Thyroid gland (tissue), 4 donors: ENCODE results near the gene PADI6. TPM values are rescaled to one million over a fixed set of nuclear protein-coding genes. Genes with fewer than 3 reads are reported as not detected.
A peak's percentile ranks its signal among the peaks of the same experiment; 100 is the strongest.

Source experiments
- DNase-seq, 2 donors: peaks; one replicate each; pipeline ENCODE4 v3.0.0-alpha.2; 2019
- H3K27ac ChIP-seq, 3 donors: fragments of 200-600 bp; sonication (generic); 1 replicate in 2 of 3; 2 replicates in 1 of 3; pipeline ENCODE4 v1.5.1; 2016 to 2019; ENCODE audit warnings: mild to moderate bottlenecking in 1 of 3, moderate library complexity in 1 of 3
- H3K27me3 ChIP-seq: fragments of 200-600 bp; sonication (generic); one replicate; pipeline ENCODE4 v1.5.1; 2019
- H3K36me3 ChIP-seq, 2 donors: fragments of 200-600 bp; sonication (generic); one replicate each; pipeline ENCODE4 v1.5.1; 2016 to 2019
- H3K4me1 ChIP-seq, 2 donors: fragments of 200-600 bp; sonication (generic); one replicate each; pipeline ENCODE4 v1.5.1; 2017 to 2019
- H3K4me3 ChIP-seq, 3 donors: fragments of 200-600 bp; sonication (generic); replicated peaks in 1 of 3; 1 replicate in 2 of 3; 2 replicates in 1 of 3; pipeline ENCODE4 v1.5.1; 2016; ENCODE audit warnings: mild to moderate bottlenecking in 1 of 3
- H3K9me3 ChIP-seq: fragments of 200-600 bp; sonication (generic); one replicate; pipeline ENCODE4 v1.5.1; 2017
- POLR2A ChIP-seq, 2 donors: fragments of 450-650 bp; IDR thresholded peaks; one replicate each; pipeline ENCODE4 v1.6.1; 2017; ENCODE audit warnings: antibody characterized with exemption in 2 of 2, mild to moderate bottlenecking in 2 of 2, moderate library complexity in 1 of 2
- WGBS, 2 donors: methylation state at CpG; one replicate each; pipeline ENCODE4 v1.1.5; 2017; 5-methylcytosine and 5-hydroxymethylcytosine counted together
- intact Hi-C: fragments of 100-400 bp; cut with DNase I; formaldehyde crosslinking; loops from one replicate; pipeline ENCODE4 v1.15.1; 2023
- total RNA-seq, 4 donors: library from RNA; depleted of rRNA; stranded (reverse); fragments of >200 nt; gene quantifications; one replicate each; pipeline ENCODE4 v1.2.3, GENCODE V29; 2016
- TF ChIP-seq, protein P1 (sequence below), 6 experiments: fragments of 200-600 bp in 3 of 6; fragments of 450-650 bp in 3 of 6; sonication (generic) in 3 of 6; IDR thresholded peaks; one replicate each; pipeline ENCODE4 v1.5.1; 2016 to 2019; ENCODE audit warnings: antibody characterized with exemption in 6 of 6, mild to moderate bottlenecking in 2 of 6, inconsistent platforms in 1 of 6, moderate library complexity in 1 of 6

Gene PADI6
- total RNA-seq, 4 donors from 2014 or later, result not detected

DNA sequence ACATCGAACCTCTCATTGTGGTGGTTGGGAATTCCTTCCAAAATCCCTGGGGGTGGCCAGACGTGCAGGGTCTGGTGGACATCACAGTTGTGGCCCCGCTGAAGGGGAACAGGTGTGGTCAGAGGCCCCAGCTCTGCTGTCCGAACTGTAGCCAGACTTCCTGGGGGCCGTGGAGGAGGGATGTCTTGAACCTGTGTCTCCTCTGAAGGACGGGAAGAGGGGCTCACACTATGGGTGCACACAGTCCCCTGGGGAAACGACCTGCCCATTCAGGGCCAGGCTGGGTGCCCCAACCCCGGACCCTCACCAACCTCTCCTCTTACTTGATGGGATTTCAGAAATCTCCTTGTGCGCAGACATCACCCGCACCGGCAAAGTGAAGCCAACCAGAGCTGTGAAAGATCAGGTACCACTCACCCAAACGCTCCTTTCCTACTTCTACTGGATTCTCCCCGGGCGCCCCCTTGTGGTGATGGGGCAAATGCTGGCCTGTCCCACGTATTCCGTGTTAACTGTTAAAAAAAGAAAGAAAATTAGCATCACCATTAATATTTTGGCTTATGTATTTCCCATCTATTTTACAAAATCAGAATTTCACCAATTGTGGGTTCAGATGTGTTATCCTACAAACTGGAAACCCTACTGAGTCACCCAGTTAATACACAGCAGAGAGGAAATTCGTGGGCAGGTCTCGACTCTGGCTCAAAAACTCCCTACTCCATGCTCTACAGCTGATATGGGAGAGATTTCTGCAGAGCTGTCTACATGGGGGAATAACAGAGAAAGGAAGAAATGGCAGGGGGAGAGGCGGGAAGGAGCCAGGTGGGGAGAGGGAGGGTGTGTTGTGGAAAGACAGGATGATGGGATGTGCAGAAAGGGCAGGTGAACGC is 35.9 kb upstream of the PADI6 start:
- no peaks in the 10 kb centered on the region for H3K4me1 ChIP-seq
- H3K9me3 ChIP-seq, result no peaks in the 10 kb centered on the region
- intact Hi-C loops, result no loop called here
- TF ChIP-seq, protein P1, sequence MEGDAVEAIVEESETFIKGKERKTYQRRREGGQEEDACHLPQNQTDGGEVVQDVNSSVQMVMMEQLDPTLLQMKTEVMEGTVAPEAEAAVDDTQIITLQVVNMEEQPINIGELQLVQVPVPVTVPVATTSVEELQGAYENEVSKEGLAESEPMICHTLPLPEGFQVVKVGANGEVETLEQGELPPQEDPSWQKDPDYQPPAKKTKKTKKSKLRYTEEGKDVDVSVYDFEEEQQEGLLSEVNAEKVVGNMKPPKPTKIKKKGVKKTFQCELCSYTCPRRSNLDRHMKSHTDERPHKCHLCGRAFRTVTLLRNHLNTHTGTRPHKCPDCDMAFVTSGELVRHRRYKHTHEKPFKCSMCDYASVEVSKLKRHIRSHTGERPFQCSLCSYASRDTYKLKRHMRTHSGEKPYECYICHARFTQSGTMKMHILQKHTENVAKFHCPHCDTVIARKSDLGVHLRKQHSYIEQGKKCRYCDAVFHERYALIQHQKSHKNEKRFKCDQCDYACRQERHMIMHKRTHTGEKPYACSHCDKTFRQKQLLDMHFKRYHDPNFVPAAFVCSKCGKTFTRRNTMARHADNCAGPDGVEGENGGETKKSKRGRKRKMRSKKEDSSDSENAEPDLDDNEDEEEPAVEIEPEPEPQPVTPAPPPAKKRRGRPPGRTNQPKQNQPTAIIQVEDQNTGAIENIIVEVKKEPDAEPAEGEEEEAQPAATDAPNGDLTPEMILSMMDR (IDR thresholded peaks at IDR 0.05), result peak in 5 of 6 experiments; percentile 31 to 67 (median 53)
- TF ChIP-seq POLR2A (IDR thresholded peaks at IDR 0.05), result no peak
- no peak overlapping the region for H3K4me3 ChIP-seq
- H3K27ac ChIP-seq, result no peak overlapping the region
- no peaks in the 10 kb centered on the region for H3K36me3 ChIP-seq
- 23 to 30% methylated on average over 13 to 19 of the region's 20 CpGs for WGBS, 2 donors
- DNase-seq, result peak; percentile 42 to 58
- H3K27me3 ChIP-seq, result no peaks in the 10 kb centered on the region

DNA sequence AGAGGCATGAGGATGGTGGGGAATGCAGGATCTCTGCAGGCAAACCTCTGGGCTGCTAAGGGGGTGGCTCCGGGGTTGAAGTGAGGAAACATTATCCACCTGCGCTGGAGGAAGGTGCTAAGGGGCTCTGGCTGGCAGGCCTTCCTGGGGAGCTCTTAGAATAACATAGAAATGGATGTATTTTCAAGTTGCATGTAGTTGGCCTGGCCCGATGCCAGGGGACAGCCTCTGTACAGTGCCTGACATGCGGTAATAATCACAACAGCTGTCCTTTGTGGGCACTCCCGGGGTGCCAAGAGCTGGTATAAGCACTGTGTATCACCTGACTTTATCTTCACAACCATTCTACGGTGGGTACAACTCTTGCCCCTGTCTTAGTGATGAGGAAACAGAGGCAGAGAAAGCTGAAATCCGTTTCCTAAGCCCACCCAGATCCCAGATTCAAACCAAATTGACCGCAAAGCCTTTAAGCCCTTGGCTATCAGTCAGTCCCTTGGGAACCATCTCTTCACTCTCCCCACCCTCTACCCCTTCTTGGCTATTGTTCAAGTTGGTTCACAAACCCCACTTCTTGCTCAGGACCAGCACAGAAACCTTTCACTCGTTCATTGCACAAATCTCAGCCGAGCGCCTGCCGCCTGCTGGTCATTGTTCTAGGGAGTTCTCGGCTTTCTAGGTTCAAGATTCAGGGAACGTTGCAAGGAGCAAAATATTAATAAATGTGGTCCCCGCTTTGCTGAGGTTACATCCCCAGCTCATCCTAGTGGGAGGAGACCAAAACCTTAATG is 33.1 kb upstream of the PADI6 start:
- DNase-seq, result no peak
- 65 to 67% methylated on average over 15 of the region's 15 CpGs for WGBS, 2 donors
- TF ChIP-seq POLR2A (IDR thresholded peaks at IDR 0.05), result no peak
- TF ChIP-seq, protein P1 (IDR thresholded peaks at IDR 0.05), result no peak

DNA sequence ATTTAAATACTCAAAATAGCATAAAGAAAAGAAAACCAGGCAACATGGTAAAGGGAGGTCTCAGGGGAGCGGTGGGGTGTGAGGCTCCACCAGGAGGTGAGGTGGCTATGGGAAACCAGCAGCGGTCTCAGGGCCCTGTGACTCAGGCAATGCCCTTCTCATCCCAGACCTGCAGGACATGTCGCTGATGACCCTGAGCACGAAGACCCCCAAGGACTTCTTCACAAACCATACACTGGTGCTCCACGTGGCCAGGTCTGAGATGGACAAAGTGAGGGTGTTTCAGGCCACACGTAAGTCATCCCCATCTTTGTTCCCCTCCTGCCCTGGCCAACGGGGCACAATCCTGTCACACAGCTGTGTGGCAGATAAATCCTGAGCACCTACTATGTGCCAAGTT is 32.5 kb upstream of the PADI6 start:
- TF ChIP-seq, protein P1 (IDR thresholded peaks at IDR 0.05), result no peak
- TF ChIP-seq POLR2A (IDR thresholded peaks at IDR 0.05), result no peak
- intact Hi-C loops, result no loop called here
- WGBS, 2 donors, result 78% methylated on average over 6 to 7 of the region's 7 CpGs

More for the DNA sequence above, 33.1 kb upstream of the PADI6 start:
- H3K27me3 ChIP-seq, result no peaks in the 10 kb centered on the region
- intact Hi-C loops, result no loop called here
- H3K36me3 ChIP-seq, result no peaks in the 10 kb centered on the region
- no peak overlapping the region for H3K4me3 ChIP-seq
- H3K4me1 ChIP-seq, result no peaks in the 10 kb centered on the region
- no peaks in the 10 kb centered on the region for H3K9me3 ChIP-seq
- no peak overlapping the region for H3K27ac ChIP-seq

DNA sequence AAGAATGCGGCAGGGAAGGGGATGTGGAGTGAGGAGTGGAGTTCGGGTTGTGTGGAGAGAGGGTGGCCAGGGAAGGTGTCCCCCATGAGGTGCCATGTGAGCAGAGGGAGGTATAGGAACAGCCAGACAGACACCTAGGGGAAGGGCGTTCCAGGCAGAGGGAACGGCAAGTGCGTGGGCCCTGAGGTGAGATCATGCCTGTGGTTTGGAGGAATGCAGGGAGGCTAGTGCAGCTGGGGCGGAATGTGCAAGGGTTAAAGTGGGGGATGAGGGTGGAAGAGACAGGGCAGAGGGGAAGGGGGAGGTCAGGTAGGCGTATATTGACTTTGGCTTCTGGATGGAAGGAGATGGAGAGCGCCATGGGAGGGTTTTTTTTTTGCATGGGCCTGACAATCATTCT is 31.6 kb upstream of the PADI6 start:
- intact Hi-C loops, result no loop called here
- no peak for TF ChIP-seq POLR2A (IDR thresholded peaks at IDR 0.05)
- TF ChIP-seq, protein P1 (IDR thresholded peaks at IDR 0.05), result no peak
- WGBS, 2 donors, result 83 to 85% methylated on average over 8 of the region's 8 CpGs
- H3K27me3 ChIP-seq, result no peaks in the 10 kb centered on the region
- no peaks in the 10 kb centered on the region for H3K36me3 ChIP-seq
- no peak overlapping the region for H3K27ac ChIP-seq
- no peaks in the 10 kb centered on the region for H3K9me3 ChIP-seq
- H3K4me3 ChIP-seq, result no peak overlapping the region
- no peaks in the 10 kb centered on the region for H3K4me1 ChIP-seq
- DNase-seq, result no peak

More for the DNA sequence above, 32.5 kb upstream of the PADI6 start:
- no peak for DNase-seq
- H3K4me1 ChIP-seq, result no peaks in the 10 kb centered on the region
- no peak overlapping the region for H3K27ac ChIP-seq
- no peaks in the 10 kb centered on the region for H3K36me3 ChIP-seq
- no peaks in the 10 kb centered on the region for H3K9me3 ChIP-seq
- no peak overlapping the region for H3K4me3 ChIP-seq
- H3K27me3 ChIP-seq, result no peaks in the 10 kb centered on the region
